GM18519 (cell line): ENCODE results near the gene TRIM71.
"Not testable (repeated sequence)": the region's sequence is repeated elsewhere in the genome, so short reads cannot be mapped to it uniquely, and the experiment has no call there.

Source experiments
- ATAC-seq: cut with Tn5 transposase; IDR thresholded peaks from one replicate; pipeline ENCODE4 v1.9.1; 2021; ENCODE audit warnings: mild to moderate bottlenecking, moderate library complexity; ENCODE audit not compliant: unreplicated experiment, low FRiP score

TRIM71 gene

GRCh38 chr3:32818970-32819511, 1.2 kb downstream of the TRIM71 start:
- ATAC-seq = no peak

- no peak for ATAC-seq
Observed at GRCh38 chr3:32819551-32820348, 2.0 kb downstream of the TRIM71 start.

GRCh38 chr3:32820430-32820829, 2.6 kb downstream of the TRIM71 start:
- no peak for ATAC-seq

- no peak for ATAC-seq
Observed at GRCh38 chr3:32820971-32821685, 3.3 kb downstream of the TRIM71 start.

- no peak for ATAC-seq
Observed at GRCh38 chr3:32821686-32822296, 4.0 kb downstream of the TRIM71 start.

GRCh38 chr3:32822609-32823498, 5.1 kb downstream of the TRIM71 start:
- no peak for ATAC-seq

GRCh38 chr3:32823641-32824184, 5.9 kb downstream of the TRIM71 start:
- ATAC-seq = not testable (repeated sequence)

GRCh38 chr3:32825601-32826375, 8.0 kb downstream of the TRIM71 start:
- ATAC-seq = no peak

GRCh38 chr3:32831062-32831461, 13.3 kb downstream of the TRIM71 start:
- no peak for ATAC-seq

- no peak for ATAC-seq
Observed at GRCh38 chr3:32831791-32832190, 14.0 kb downstream of the TRIM71 start.

- no peak for ATAC-seq
Observed at GRCh38 chr3:32832193-32832592, 14.4 kb downstream of the TRIM71 start.

GRCh38 chr3:32835049-32835371, 17.2 kb downstream of the TRIM71 start:
- ATAC-seq = no peak

GRCh38 chr3:32835961-32836360, 18.2 kb downstream of the TRIM71 start:
- no peak for ATAC-seq

- no peak for ATAC-seq
Observed at GRCh38 chr3:32836601-32837000, 18.8 kb downstream of the TRIM71 start.

- ATAC-seq = no peak
Observed at GRCh38 chr3:32837366-32837765, 19.6 kb downstream of the TRIM71 start.

GRCh38 chr3:32837789-32838188, 20.0 kb downstream of the TRIM71 start:
- no peak for ATAC-seq

GRCh38 chr3:32839714-32840085, 21.9 kb downstream of the TRIM71 start:
- ATAC-seq = no peak

- no peak for ATAC-seq
Observed at GRCh38 chr3:32840086-32840841, 22.5 kb downstream of the TRIM71 start.

GRCh38 chr3:32841341-32841740, 23.5 kb downstream of the TRIM71 start:
- no peak for ATAC-seq
